ENCODE measurements around the gene ANKS3.

- TF ChIP-seq CTCF (IDR thresholded peaks at IDR 0.05) (no peak), POLR2A (IDR thresholded peaks at IDR 0.05) (no peak)
Observed at GRCh38 chr16:4755687-4756086, 21.6 kb upstream of the ANKS3 start.
